Naive thymus-derived CD8-positive, alpha-beta T cell (primary cell): Measurements from ENCODE around the gene VARS2. TPM values are rescaled to one million over a fixed set of nuclear protein-coding genes. Genes with fewer than 3 reads are reported as not detected.
"Not testable (repeated sequence)": the region's sequence is repeated elsewhere in the genome, so short reads cannot be mapped to it uniquely, and the experiment has no call there.

Source experiments
- ATAC-seq, 2 donors: fragments of 150-1000 bp; cut with Tn5 transposase in 1 of 2; sonication (Bioruptor Pico), chemical (Tn5 transposase) in 1 of 2; 1 replicate in 1 of 2; 2 replicates in 1 of 2; pipeline ENCODE4 v1.10.0; 2021; ENCODE audit warnings: mild to moderate bottlenecking in 2 of 2, moderate library complexity in 2 of 2
- POLR2A ChIA-PET: fragments of 350-600 bp; sonication (Branson Sonifier 250); formaldehyde crosslinking; loops from one replicate; lab custom pipeline; 2021; ENCODE audit warnings: antibody characterized with exemption; lab: Charles Lee
- DNase-seq, 10 donors: peaks; one replicate each; pipeline versions ENCODE4 v3.0.0 to v3.0.0-alpha.2; 2020 to 2022
- H3K27ac Mint-ChIP-seq, 10 donors: one replicate each; pipeline ENCODE4 v1.8.0; 2020 to 2022; ENCODE audit warnings: mild to moderate bottlenecking in 10 of 10, mixed read lengths in 10 of 10, moderate library complexity in 4 of 10, inconsistent platforms in 1 of 10
- H3K27me3 Mint-ChIP-seq, 5 donors: one replicate each; pipeline ENCODE4 v1.8.0; 2021 to 2022; ENCODE audit warnings: mixed read lengths in 5 of 5
- H3K36me3 Mint-ChIP-seq, 3 donors: one replicate each; pipeline ENCODE4 v1.8.0; 2020 to 2022; ENCODE audit warnings: mixed read lengths in 3 of 3, mild to moderate bottlenecking in 2 of 3, inconsistent platforms in 1 of 3
- H3K4me1 Mint-ChIP-seq, 4 donors: one replicate each; pipeline ENCODE4 v1.8.0; 2021 to 2022; ENCODE audit warnings: mixed read lengths in 4 of 4
- H3K4me3 Mint-ChIP-seq, 10 donors: one replicate each; pipeline ENCODE4 v1.8.0; 2020 to 2022; ENCODE audit warnings: mild to moderate bottlenecking in 10 of 10, mixed read lengths in 10 of 10, moderate library complexity in 6 of 10, inconsistent platforms in 1 of 10
- H3K9me3 Mint-ChIP-seq, 9 donors: one replicate each; pipeline ENCODE4 v1.8.0; 2020 to 2022; ENCODE audit warnings: mixed read lengths in 9 of 9, mild to moderate bottlenecking in 3 of 9, inconsistent platforms in 1 of 9, moderate library complexity in 1 of 9
- polyA plus RNA-seq, 3 donors: library from polyadenylated mRNA; unstranded; fragments of 300-500 nt; fragmentation: Illumina TruSeq; gene quantifications; one replicate each; pipeline ENCODE4 v1.2.3, GENCODE V29; 2021
- total RNA-seq, 8 experiments: library from RNA in 2 of 8; stranded (reverse) in 2 of 8; gene quantifications; one replicate each; pipeline ENCODE4 v1.2.3 and lab custom pipeline; 2021 to 2026

The VARS2 gene
- total and polyA plus RNA-seq, 5 experiments from 2014 or later = 14.1 to 53.7 (median 16.3) TPM

- DNase-seq = no peak
- Mint-ChIP-seq H3K36me3 (no peaks in the 10 kb centered on the region), H3K27me3 (peaks cover 14 to 27% (median 22%) of the 10 kb centered on the region in 5 donors), H3K27ac (peak overlapping the region in 1 of 10 donors; percentile 53), H3K4me1 (peaks cover 14 to 25% (median 24%) of the 10 kb centered on the region in 4 donors), H3K4me3 (no peak overlapping the region), H3K9me3 (no peaks in the 10 kb centered on the region)
- POLR2A ChIA-PET = no interaction called here
- no peak for ATAC-seq
Measured at GRCh38 chr6:30960907-30961673, 47.1 kb downstream of the VARS2 start.

- peaks cover 15 to 34% (median 26%) of the 10 kb centered on the region in 5 donors for H3K27me3 Mint-ChIP-seq
- no peaks in the 10 kb centered on the region for H3K36me3 Mint-ChIP-seq
- DNase-seq (no peak), ATAC-seq (no peak)
- no peak overlapping the region for H3K27ac Mint-ChIP-seq
- POLR2A ChIA-PET = no interaction called here
- peaks cover 10 to 20% (median 15%) of the 10 kb centered on the region in 4 donors for H3K4me1 Mint-ChIP-seq
- H3K4me3 Mint-ChIP-seq = no peak overlapping the region
- no peaks in the 10 kb centered on the region for H3K9me3 Mint-ChIP-seq
Measured at GRCh38 chr6:30962716-30963115, 48.7 kb downstream of the VARS2 start.

GRCh38 chr6:30963641-30964040 is 49.6 kb downstream of the VARS2 start:
- POLR2A ChIA-PET = no interaction called here
- ATAC-seq = no peak
- H3K4me1 Mint-ChIP-seq = peaks cover 10 to 16% (median 14%) of the 10 kb centered on the region in 4 donors
- DNase-seq = no peak
- no peaks in the 10 kb centered on the region for H3K9me3 Mint-ChIP-seq
- peaks cover 15 to 30% (median 26%) of the 10 kb centered on the region in 5 donors for H3K27me3 Mint-ChIP-seq
- no peak overlapping the region for H3K27ac Mint-ChIP-seq
- no peak overlapping the region for H3K4me3 Mint-ChIP-seq
- H3K36me3 Mint-ChIP-seq = no peaks in the 10 kb centered on the region

- POLR2A ChIA-PET = no interaction called here
- Mint-ChIP-seq H3K36me3 (no peaks in the 10 kb centered on the region), H3K27me3 (peaks cover 15 to 30% (median 26%) of the 10 kb centered on the region in 5 donors), H3K27ac (peak overlapping the region in 1 of 10 donors; percentile 75), H3K4me1 (peaks cover 10 to 17% (median 14%) of the 10 kb centered on the region in 4 donors), H3K9me3 (no peaks in the 10 kb centered on the region), H3K4me3 (no peak overlapping the region)
- DNase-seq = no peak
- ATAC-seq = no peak
Measured at GRCh38 chr6:30964075-30964474, 50.0 kb downstream of the VARS2 start.

GRCh38 chr6:30965140-30965601 is 51.1 kb downstream of the VARS2 start:
- peaks cover 10 to 20% (median 14%) of the 10 kb centered on the region in 4 donors for H3K4me1 Mint-ChIP-seq
- ATAC-seq (no peak), DNase-seq (no peak)
- H3K4me3 Mint-ChIP-seq = no peak overlapping the region
- no peaks in the 10 kb centered on the region for H3K36me3 Mint-ChIP-seq
- no peaks in the 10 kb centered on the region for H3K9me3 Mint-ChIP-seq
- POLR2A ChIA-PET = no interaction called here
- H3K27ac Mint-ChIP-seq = peak overlapping the region in 2 of 10 donors; percentile 38 to 75
- H3K27me3 Mint-ChIP-seq = peaks cover 15 to 30% (median 26%) of the 10 kb centered on the region in 5 donors

- H3K4me3 Mint-ChIP-seq = no peak overlapping the region
- POLR2A ChIA-PET = no interaction called here
- peaks cover 10 to 20% (median 14%) of the 10 kb centered on the region in 4 donors for H3K4me1 Mint-ChIP-seq
- H3K9me3 Mint-ChIP-seq = no peaks in the 10 kb centered on the region
- peaks cover 15 to 29% (median 23%) of the 10 kb centered on the region in 5 donors for H3K27me3 Mint-ChIP-seq
- DNase-seq (no peak), ATAC-seq (no peak)
- H3K27ac Mint-ChIP-seq = peak overlapping the region in 2 of 10 donors; percentile 3 to 51
- no peaks in the 10 kb centered on the region for H3K36me3 Mint-ChIP-seq
Measured at GRCh38 chr6:30966154-30966553, 52.1 kb downstream of the VARS2 start.

- Mint-ChIP-seq H3K27me3 (peaks cover 19 to 42% (median 31%) of the 10 kb centered on the region in 5 donors), H3K4me1 (peaks cover 10 to 15% (median 11%) of the 10 kb centered on the region in 4 donors)
- H3K36me3 Mint-ChIP-seq, H3K9me3 Mint-ChIP-seq, H3K27ac Mint-ChIP-seq, ATAC-seq, DNase-seq, H3K4me3 Mint-ChIP-seq: not testable (repeated sequence)
- POLR2A ChIA-PET = interaction anchor here (0.6 kb wide), 1 partner anchor 1174 kb away, joined by 3 read pairs; no protein-coding TSS in a partner anchor
Measured at GRCh38 chr6:30969171-30969570, 55.1 kb downstream of the VARS2 start.

GRCh38 chr6:30970946-30971345 is 56.9 kb downstream of the VARS2 start:
- Mint-ChIP-seq H3K36me3 (no peaks in the 10 kb centered on the region), H3K27ac (no peak overlapping the region), H3K27me3 (peaks cover 5 to 24% (median 17%) of the 10 kb centered on the region in 5 donors), H3K4me1 (peaks cover 0 to 5% (median 0%) of the 10 kb centered on the region in 4 donors), H3K9me3 (no peaks in the 10 kb centered on the region), H3K4me3 (no peak overlapping the region)
- ATAC-seq (no peak), DNase-seq (no peak)
- POLR2A ChIA-PET = no interaction called here

GRCh38 chr6:30972816-30973215 is 58.8 kb downstream of the VARS2 start:
- peaks cover 0 to 5% (median 0%) of the 10 kb centered on the region in 4 donors for H3K4me1 Mint-ChIP-seq
- H3K4me3 Mint-ChIP-seq = no peak overlapping the region
- peaks cover 4 to 19% (median 14%) of the 10 kb centered on the region in 5 donors for H3K27me3 Mint-ChIP-seq
- DNase-seq (no peak), ATAC-seq (no peak)
- no peaks in the 10 kb centered on the region for H3K36me3 Mint-ChIP-seq
- H3K27ac Mint-ChIP-seq = no peak overlapping the region
- no peaks in the 10 kb centered on the region for H3K9me3 Mint-ChIP-seq
- POLR2A ChIA-PET = interaction anchor here (0.7 kb wide), 1 partner anchor 59 kb away, joined by 4 read pairs; no protein-coding TSS in a partner anchor

- POLR2A ChIA-PET = interaction anchor here (1.0 kb wide), 1 partner anchor 16 kb away, joined by 3 read pairs; no protein-coding TSS in a partner anchor
- Mint-ChIP-seq H3K4me3 (no peak overlapping the region), H3K27me3 (peaks cover 9 to 22% (median 15%) of the 10 kb centered on the region in 5 donors), H3K4me1 (no peaks in the 10 kb centered on the region), H3K36me3 (no peaks in the 10 kb centered on the region), H3K27ac (no peak overlapping the region), H3K9me3 (no peaks in the 10 kb centered on the region)
- ATAC-seq (no peak), DNase-seq (no peak)
Measured at GRCh38 chr6:30974490-30975252, 60.6 kb downstream of the VARS2 start.
